Small intestine (tissue), 7 donors: ENCODE measurements around the gene FAM43A. TPM values are rescaled to one million over a fixed set of nuclear protein-coding genes. Genes with fewer than 3 reads are reported as not detected.

Source experiments
- DNase-seq, 2 donors: peaks; one replicate each; pipeline versions ENCODE4 v3.0.0 to v3.0.0-alpha.2; 2013
- FAIRE-seq: peaks from 2 replicates; lab custom pipeline; 2012; peaks lifted over from hg19 to GRCh38; lab: Jason Lieb, UNC
- H3K27ac ChIP-seq, 3 donors: one replicate each; pipeline ENCODE4 v1.5.1; 2013; ENCODE audit warnings: low read length in 2 of 3, mild to moderate bottlenecking in 2 of 3, control low read depth in 1 of 3, inconsistent platforms in 1 of 3, low read depth in 1 of 3, moderate library complexity in 1 of 3
- H3K27me3 ChIP-seq, 3 donors: one replicate each; pipeline ENCODE4 v1.6.1; 2013; ENCODE audit warnings: low read length in 3 of 3, inconsistent platforms in 1 of 3; ENCODE audit not compliant: control insufficient read depth in 3 of 3, insufficient read depth in 3 of 3
- H3K36me3 ChIP-seq, 3 donors: one replicate each; pipeline ENCODE4 v1.6.1; 2013; ENCODE audit warnings: low read length in 3 of 3, inconsistent platforms in 1 of 3, low read depth in 1 of 3, mild to moderate bottlenecking in 1 of 3, moderate library complexity in 1 of 3; ENCODE audit not compliant: control insufficient read depth in 3 of 3, insufficient read depth in 2 of 3
- H3K4me1 ChIP-seq, 3 donors: one replicate each; pipeline ENCODE4 v1.6.1; 2013; ENCODE audit warnings: low read length in 2 of 3, inconsistent platforms in 1 of 3, low read depth in 1 of 3, mild to moderate bottlenecking in 1 of 3, moderate library complexity in 1 of 3; ENCODE audit not compliant: control insufficient read depth in 3 of 3, insufficient read depth in 2 of 3
- H3K4me3 ChIP-seq, 3 donors: one replicate each; pipeline ENCODE4 v1.5.1; 2013; ENCODE audit warnings: low read length in 3 of 3, control low read depth in 1 of 3, inconsistent platforms in 1 of 3, low read depth in 1 of 3, mild to moderate bottlenecking in 1 of 3, moderate library complexity in 1 of 3
- H3K9me3 ChIP-seq, 2 donors: one replicate each; pipeline ENCODE4 v1.6.1; 2013; ENCODE audit warnings: low read depth in 1 of 2, low read length in 1 of 2; ENCODE audit not compliant: control insufficient read depth in 2 of 2, insufficient read depth in 1 of 2
- WGBS, 3 donors: extraction: QIAGEN DNeasy Blood & Tissue Kit; methylation state at CpG; one replicate each; pipeline ENCODE4 v1.1.7; 2013; 5-methylcytosine and 5-hydroxymethylcytosine counted together
- polyA plus RNA-seq, 4 donors: library from polyadenylated mRNA; stranded (reverse) in 3 of 4; unstranded in 1 of 4; fragments of 200-250 nt in 3 of 4; fragments of 120-200 nt in 1 of 4; gene quantifications; one replicate each; pipeline versions ENCODE4 v1.2.1 to v1.2.3, GENCODE V29; 2013
- donor health status: healthy with polysubstance abuse.
- donor health status: control.
- donor health status: control.
- donor health status: Bipolar disorder and iron deficiency.
- donor health status: healthy.

Gene FAM43A
- polyA plus RNA-seq, 4 donors = 0.45 to 9.8 (median 2.1) TPM

DNA sequence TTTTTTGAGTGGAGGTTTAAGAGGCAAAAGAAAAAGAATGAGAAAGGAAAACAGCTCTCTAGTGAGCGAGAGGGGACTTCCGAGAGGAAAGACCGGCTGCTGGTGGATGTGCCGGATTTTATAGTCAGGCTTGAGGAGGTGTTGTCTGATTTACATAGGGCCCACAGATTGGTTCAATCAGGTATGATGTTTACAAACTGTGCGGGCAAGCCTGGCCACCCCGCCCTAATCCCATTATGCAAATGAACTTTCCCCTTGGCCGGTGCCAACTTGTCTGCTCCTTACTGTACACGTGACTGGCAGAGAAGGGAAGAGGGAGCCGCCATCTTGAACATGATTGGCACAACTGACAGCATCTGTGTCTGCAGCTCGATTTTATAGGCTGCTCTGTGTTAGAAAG is 44.7 kb downstream of the FAM43A start:
- WGBS, 3 donors = 20 to 43% (median 33%) methylated on average over 10 of the region's 10 CpGs
- H3K4me3 ChIP-seq = no peak overlapping the region
- no peaks in the 10 kb centered on the region for H3K27me3 ChIP-seq
- H3K27ac ChIP-seq = no peak overlapping the region
- no peak for FAIRE-seq
- peaks cover 0 to 4% (median 0%) of the 10 kb centered on the region in 3 donors for H3K4me1 ChIP-seq
- DNase-seq = peak; percentile 29 to 88
- no peaks in the 10 kb centered on the region for H3K9me3 ChIP-seq
- H3K36me3 ChIP-seq = no peaks in the 10 kb centered on the region

DNA sequence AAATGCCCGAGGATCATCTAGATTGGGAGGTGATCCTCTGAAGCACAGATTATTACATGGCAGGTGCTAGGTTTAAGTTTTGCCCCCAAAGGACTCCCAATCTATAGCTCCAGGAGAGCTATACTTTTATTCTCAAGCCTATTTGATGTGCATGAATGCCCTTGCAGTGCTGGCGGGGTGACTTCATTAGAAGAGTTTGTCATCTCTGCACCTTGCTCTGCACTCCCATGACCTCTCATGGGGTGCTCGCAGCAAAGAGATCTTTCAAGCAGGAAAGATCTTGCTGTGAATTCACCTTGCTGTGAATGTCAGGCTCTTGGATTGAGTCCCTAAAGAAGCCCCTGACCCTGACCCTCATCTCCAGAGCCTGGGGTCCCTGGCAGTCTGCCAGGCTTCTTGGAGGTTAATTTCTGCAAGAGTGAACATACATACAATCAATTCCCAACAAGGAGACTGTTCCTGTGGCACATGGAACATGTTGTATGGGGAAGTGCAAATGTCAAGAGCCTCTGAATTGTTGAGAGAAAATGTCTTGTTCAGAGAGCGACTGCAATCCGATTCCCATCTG is 45.9 kb downstream of the FAM43A start:
- 49 to 74% (median 64%) methylated on average over 5 of the region's 5 CpGs for WGBS, 3 donors
- FAIRE-seq (no peak), DNase-seq (peak; percentile 49 to 55)
- Histone ChIP-seq H3K4me1 (peaks cover 0 to 4% (median 0%) of the 10 kb centered on the region in 3 donors), H3K9me3 (no peaks in the 10 kb centered on the region), H3K36me3 (no peaks in the 10 kb centered on the region), H3K27ac (no peak overlapping the region), H3K27me3 (no peaks in the 10 kb centered on the region), H3K4me3 (no peak overlapping the region)

DNA sequence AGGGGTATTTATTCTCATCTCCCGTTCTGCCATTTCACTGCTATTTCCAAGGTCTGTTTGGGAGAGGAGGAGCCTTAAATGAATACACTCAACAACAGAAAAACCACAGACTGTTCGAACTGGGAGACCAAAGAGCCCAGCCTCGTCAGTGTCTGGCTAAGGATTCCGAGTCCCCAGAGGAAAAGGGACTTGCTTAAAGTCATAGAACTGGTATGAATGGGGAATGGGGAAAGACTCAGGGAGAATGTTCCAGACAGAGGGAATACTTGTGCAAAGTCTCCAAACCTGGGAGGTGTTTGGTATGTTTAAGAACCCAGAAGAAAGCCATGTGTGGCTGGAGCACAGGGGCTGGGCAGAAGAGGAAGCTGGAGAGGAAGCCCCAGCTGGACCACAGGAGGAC is 46.9 kb downstream of the FAM43A start:
- H3K36me3 ChIP-seq = no peaks in the 10 kb centered on the region
- DNase-seq (no peak), FAIRE-seq (no peak)
- H3K27ac ChIP-seq = no peak overlapping the region
- H3K4me3 ChIP-seq = no peak overlapping the region
- H3K27me3 ChIP-seq = no peaks in the 10 kb centered on the region
- H3K4me1 ChIP-seq = peaks cover 0 to 4% (median 0%) of the 10 kb centered on the region in 3 donors
- WGBS, 3 donors = 71 to 89% (median 81%) methylated on average over 4 of the region's 4 CpGs
- no peaks in the 10 kb centered on the region for H3K9me3 ChIP-seq

DNA sequence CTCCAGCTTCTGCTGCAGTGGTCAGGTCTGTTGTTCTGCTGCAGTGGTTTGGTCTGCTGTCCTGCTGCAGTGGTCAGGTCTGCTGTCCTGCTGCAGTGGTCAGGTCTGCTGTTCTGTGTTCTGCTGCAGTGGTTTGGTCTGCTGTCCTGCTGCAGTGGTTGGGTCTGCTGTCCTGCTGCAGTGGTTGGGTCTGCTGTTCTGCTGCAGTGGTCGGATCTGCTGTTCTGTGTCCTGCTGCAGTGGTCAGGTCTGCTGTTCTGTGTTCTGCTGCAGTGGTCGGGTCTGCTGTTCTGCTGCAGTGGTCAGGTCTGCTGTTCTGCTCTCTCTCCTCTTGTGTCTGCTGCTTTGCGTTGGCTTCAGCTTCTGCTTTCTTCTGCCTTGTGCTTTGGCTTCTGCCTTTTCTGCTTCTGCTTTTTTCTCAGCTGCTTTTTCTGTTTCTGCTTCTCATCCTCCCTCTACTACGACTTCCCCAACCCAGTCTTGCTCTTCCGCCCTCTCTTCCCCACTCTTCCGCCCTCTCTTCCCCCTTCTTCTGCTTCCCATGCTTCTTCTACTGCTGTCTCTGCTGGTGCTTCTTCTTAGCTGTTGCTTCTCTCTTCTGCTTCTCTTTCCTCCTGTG is 50.7 kb downstream of the FAM43A start:
- Histone ChIP-seq H3K27me3 (peaks cover 0 to 3% (median 0%) of the 10 kb centered on the region in 3 donors), H3K36me3 (no peaks in the 10 kb centered on the region), H3K9me3 (no peaks in the 10 kb centered on the region), H3K4me1 (no peaks in the 10 kb centered on the region), H3K27ac (no peak overlapping the region), H3K4me3 (no peak overlapping the region)
- DNase-seq = no peak
- FAIRE-seq = no peak
- WGBS, 3 donors = 66 to 84% (median 73%) methylated on average over 6 of the region's 6 CpGs

DNA sequence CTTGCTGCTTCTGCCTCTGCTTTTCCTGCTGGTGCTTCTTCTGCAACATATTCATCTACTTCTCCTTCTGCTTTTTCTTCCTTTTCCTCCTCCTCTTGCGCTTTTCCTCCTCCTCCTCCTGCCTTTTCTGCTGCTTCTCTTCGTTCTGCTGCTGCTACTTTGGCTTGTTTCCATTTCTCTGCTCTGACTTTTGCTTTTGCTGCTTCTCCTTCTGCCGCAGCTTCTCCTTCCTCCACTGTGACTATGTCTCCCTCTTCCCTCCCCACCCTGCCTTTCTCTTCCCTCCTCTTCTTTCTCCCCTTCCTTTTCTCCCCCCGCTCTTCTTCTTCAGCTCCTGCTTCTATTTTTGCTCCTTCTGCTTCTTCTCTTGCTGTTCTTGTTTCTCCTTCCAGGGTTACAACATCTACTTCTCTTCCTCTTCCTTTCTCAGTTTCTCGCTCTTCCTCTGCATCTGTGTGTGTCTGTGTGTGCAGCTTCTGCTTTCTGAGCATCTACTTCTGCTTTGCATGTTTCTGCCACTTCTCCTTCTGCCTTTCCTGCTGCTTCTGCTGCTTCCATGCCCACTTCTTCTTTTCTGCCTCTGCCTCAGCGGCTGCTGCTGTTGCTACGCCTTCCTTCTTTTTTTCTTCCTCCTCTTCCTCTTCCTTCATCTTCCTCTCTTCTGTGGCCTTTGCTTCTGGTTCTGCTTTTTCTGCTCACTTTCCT is 51.4 kb downstream of the FAM43A start:
- Histone ChIP-seq H3K36me3 (no peaks in the 10 kb centered on the region), H3K4me1 (no peaks in the 10 kb centered on the region), H3K27me3 (peaks cover 0 to 3% (median 0%) of the 10 kb centered on the region in 3 donors), H3K27ac (no peak overlapping the region), H3K4me3 (no peak overlapping the region), H3K9me3 (no peaks in the 10 kb centered on the region)
- WGBS, 3 donors = 61 to 75% (median 69%) methylated on average over 7 of the region's 7 CpGs
- DNase-seq = no peak
- no peak for FAIRE-seq

Other genes with a start within 250 kb of the FAM43A start
- 10 to 100 TPM in 3 of 4 donors, 1 to 10 TPM in 1; 8.1 to 65.9 (median 13.9) TPM for gene ATP13A3, start 198.9 kb upstream of the FAM43A start, polyA plus RNA-seq
- gene TMEM44, start 52.5 kb upstream of the FAM43A start, polyA plus RNA-seq = 10 to 100 TPM in 2 of 4 donors, 1 to 10 TPM in 2; 2.7 to 17.7 (median 7.9) TPM
- 10 to 100 TPM; 17.7 to 54.2 (median 22.0) TPM for gene LSG1, start 13.7 kb upstream of the FAM43A start, polyA plus RNA-seq